ENCODE data around the gene THTPA. TPM values are rescaled to one million over a fixed set of nuclear protein-coding genes. Genes with fewer than 3 reads are reported as not detected.

The THTPA gene
- total and polyA plus RNA-seq, 9 of the 15 experiments (the other 6 are each of a cell fraction or from before 2014, with no cell fraction given) = 2.4 to 8.7 (median 5.2) TPM

DNA sequence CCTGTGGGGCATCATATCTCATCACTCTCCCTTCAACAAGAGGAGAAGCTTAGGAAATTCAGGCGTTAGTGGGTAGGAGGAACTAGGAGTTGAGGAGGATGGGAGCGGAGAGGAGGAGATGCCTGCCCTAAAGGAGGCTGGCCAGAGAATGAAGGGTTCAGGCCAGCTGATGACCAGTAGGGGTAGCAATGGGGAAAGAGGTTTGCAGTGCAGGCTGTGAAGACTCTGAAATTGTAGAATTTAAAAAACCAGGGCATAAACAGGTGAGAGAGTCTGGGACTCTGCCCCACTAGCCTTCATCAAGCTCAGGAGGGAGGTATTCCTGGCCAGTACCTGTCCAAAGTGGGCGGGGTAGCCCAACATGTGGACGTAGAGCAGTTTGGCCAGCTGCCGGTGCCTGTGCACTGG is 10.7 kb downstream of the THTPA start (continued):
- TF ChIP-seq, protein P1, sequence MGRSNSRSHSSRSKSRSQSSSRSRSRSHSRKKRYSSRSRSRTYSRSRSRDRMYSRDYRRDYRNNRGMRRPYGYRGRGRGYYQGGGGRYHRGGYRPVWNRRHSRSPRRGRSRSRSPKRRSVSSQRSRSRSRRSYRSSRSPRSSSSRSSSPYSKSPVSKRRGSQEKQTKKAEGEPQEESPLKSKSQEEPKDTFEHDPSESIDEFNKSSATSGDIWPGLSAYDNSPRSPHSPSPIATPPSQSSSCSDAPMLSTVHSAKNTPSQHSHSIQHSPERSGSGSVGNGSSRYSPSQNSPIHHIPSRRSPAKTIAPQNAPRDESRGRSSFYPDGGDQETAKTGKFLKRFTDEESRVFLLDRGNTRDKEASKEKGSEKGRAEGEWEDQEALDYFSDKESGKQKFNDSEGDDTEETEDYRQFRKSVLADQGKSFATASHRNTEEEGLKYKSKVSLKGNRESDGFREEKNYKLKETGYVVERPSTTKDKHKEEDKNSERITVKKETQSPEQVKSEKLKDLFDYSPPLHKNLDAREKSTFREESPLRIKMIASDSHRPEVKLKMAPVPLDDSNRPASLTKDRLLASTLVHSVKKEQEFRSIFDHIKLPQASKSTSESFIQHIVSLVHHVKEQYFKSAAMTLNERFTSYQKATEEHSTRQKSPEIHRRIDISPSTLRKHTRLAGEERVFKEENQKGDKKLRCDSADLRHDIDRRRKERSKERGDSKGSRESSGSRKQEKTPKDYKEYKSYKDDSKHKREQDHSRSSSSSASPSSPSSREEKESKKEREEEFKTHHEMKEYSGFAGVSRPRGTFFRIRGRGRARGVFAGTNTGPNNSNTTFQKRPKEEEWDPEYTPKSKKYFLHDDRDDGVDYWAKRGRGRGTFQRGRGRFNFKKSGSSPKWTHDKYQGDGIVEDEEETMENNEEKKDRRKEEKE (IDR thresholded peaks at IDR 0.05; ENCODE audit: borderline replicate concordance in 1 of 2, control insufficient read depth in 1 of 2, low read depth in 2 of 2, low read length in 1 of 2) = no peak
- TF ChIP-seq SOX6 (IDR thresholded peaks at IDR 0.05) = no peak

DNA sequence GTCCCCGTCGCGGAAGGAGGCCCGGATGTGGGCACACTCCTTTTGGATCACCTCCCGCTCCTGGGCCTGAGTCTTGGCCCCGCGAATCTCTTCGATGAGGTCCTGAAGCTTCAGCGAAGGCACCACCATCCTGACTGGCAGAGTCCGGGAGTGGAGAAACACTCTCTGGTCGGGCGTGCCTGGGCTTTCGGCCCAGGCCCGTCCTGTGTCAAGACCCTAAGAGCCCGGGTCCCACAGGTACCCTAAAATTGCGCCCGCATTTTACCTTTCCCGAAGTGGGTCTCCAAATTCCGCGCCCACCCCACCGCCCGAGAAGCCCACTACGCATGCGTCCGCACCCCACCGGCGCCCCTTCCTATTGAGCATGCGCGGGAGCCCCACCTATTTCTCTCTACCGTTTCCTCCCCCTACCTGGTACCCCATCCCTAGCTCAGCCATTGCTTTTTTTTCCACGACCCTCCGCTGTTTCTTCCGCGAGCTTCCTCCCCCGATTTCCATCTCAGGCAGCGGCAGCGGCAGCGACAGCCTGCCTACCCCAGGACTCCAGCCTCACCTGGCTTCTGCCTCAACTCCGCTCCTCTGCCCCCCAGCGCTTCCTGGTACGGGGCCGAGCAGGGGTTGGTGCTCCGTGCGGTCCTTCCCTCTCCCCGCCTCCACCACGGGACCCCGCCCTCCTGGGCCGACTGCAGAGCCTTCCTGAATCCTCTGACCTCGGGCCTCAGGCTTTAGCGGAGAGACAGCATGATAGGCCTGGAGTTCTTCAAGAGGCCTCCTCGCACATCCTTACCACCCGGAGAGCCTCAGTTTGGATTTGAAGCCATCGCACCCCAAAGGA is 11.3 kb downstream of the THTPA start, which contains the start of gene AP1G2:
TSS of gene AP1G2 (minus strand) at position 606 of the 835 bp plus-strand sequence. CDS start at position 129, 477 bp downstream.
- peak within 1 kb of the TSS; percentile 97 for H2AFZ ChIP-seq (ENCODE audit: low read depth, low read length)
- under 1% methylated on average over 32 of the region's 53 CpGs for WGBS (ENCODE audit: insufficient coverage, low coverage, missing lambda C conversion rate)
- no peaks in the 10 kb centered on the region for H3K9me1 ChIP-seq (ENCODE audit: control insufficient read depth, insufficient read depth, low read length)
- CTCF ChIA-PET (ENCODE audit: low intra/inter-chr PET ratio) = no interaction called here
- no peaks in the 10 kb centered on the region for H4K20me1 ChIP-seq (replicated peaks; ENCODE audit: control insufficient read depth, insufficient read depth, low read length)
- POLR2A ChIA-PET = interaction anchor here (0.6 to 1.1 kb wide), 2 partner anchors 90 to 169 kb away, joined by 3 read pairs; no protein-coding TSS in a partner anchor
- H3K4me3 ChIP-seq = peak within 1 kb of the TSS; percentile 71
- peak within 1 kb of the TSS; percentile 72 to 91 for H3K9ac ChIP-seq (ENCODE audit: insufficient read depth in 1 of 2, low read depth in 2 of 2, low read length in 2 of 2)
- peaks cover 10% of the 10 kb centered on the region; the same call in 2 of the 3 replicates for H3K79me2 ChIP-seq (ENCODE audit: control insufficient read depth, insufficient read depth, low read length)
- DNase-seq (ENCODE audit: extremely low read depth in 1 of 4, low spot score in 3 of 4) (peak; percentile 89 to 93 (median 90)), ATAC-seq (peak; percentile 97), FAIRE-seq (peak; percentile 88)
- peak within 1 kb of the TSS; percentile 48 for H3K27ac ChIP-seq (ENCODE audit: extremely low read depth, low read depth, low read length)
- in situ Hi-C loops (cut with MboI) = loop anchor here (10.0 kb wide), 1 partner anchor 303 kb away; no protein-coding TSS in a partner anchor
- peaks cover 31% of the 10 kb centered on the region; the same call in 2 of the 3 replicates for H3K36me3 ChIP-seq (ENCODE audit: control insufficient read depth, insufficient read depth, low read length)
- peaks cover 12 to 36% of the 10 kb centered on the region in 2 experiments; a peak in 4 of 5 replicates for H3K4me1 ChIP-seq (replicated peaks in 1 of 2; ENCODE audit: control insufficient read depth in 2 of 2, insufficient read depth in 2 of 2, low read length in 2 of 2)
- H3K4me2 ChIP-seq (ENCODE audit: insufficient read depth, low read length) = peak within 1 kb of the TSS; percentile 88
- no peaks in the 10 kb centered on the region for H3K27me3 ChIP-seq (ENCODE audit: control insufficient read depth in 2 of 2, insufficient read depth in 2 of 2, low read length in 2 of 2)
- no peaks in the 10 kb centered on the region; the same call in 1 of the 2 replicates for H3K9me3 ChIP-seq (replicated peaks; ENCODE audit: control insufficient read depth, insufficient read depth, low read depth, low read length)
- intact Hi-C loops (cut with micrococcal nuclease) = no loop called here
- TSS peak; percentile 75 for BruUV-seq (replicated peaks)
- TF ChIP-seq, protein P2, sequence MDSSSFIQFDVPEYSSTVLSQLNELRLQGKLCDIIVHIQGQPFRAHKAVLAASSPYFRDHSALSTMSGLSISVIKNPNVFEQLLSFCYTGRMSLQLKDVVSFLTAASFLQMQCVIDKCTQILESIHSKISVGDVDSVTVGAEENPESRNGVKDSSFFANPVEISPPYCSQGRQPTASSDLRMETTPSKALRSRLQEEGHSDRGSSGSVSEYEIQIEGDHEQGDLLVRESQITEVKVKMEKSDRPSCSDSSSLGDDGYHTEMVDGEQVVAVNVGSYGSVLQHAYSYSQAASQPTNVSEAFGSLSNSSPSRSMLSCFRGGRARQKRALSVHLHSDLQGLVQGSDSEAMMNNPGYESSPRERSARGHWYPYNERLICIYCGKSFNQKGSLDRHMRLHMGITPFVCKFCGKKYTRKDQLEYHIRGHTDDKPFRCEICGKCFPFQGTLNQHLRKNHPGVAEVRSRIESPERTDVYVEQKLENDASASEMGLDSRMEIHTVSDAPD (CRISPR knock-in tag; IDR thresholded peaks at IDR 0.05) = no peak
- no peak for TF ChIP-seq SAP30 (IDR thresholded peaks at IDR 0.05; ENCODE audit: borderline replicate concordance, insufficient read depth, low read depth, low read length, poor library complexity, severe bottlenecking)
- no peak for TF ChIP-seq NONO (IDR thresholded peaks at IDR 0.05; ENCODE audit: low read depth in 2 of 2, low read length in 1 of 2)
- no peak for TF ChIP-seq MEF2A (IDR thresholded peaks at IDR 0.05; ENCODE audit: control insufficient read depth, low read depth, low read length)
- TF ChIP-seq, protein P3, sequence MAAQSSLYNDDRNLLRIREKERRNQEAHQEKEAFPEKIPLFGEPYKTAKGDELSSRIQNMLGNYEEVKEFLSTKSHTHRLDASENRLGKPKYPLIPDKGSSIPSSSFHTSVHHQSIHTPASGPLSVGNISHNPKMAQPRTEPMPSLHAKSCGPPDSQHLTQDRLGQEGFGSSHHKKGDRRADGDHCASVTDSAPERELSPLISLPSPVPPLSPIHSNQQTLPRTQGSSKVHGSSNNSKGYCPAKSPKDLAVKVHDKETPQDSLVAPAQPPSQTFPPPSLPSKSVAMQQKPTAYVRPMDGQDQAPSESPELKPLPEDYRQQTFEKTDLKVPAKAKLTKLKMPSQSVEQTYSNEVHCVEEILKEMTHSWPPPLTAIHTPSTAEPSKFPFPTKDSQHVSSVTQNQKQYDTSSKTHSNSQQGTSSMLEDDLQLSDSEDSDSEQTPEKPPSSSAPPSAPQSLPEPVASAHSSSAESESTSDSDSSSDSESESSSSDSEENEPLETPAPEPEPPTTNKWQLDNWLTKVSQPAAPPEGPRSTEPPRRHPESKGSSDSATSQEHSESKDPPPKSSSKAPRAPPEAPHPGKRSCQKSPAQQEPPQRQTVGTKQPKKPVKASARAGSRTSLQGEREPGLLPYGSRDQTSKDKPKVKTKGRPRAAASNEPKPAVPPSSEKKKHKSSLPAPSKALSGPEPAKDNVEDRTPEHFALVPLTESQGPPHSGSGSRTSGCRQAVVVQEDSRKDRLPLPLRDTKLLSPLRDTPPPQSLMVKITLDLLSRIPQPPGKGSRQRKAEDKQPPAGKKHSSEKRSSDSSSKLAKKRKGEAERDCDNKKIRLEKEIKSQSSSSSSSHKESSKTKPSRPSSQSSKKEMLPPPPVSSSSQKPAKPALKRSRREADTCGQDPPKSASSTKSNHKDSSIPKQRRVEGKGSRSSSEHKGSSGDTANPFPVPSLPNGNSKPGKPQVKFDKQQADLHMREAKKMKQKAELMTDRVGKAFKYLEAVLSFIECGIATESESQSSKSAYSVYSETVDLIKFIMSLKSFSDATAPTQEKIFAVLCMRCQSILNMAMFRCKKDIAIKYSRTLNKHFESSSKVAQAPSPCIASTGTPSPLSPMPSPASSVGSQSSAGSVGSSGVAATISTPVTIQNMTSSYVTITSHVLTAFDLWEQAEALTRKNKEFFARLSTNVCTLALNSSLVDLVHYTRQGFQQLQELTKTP (IDR thresholded peaks at IDR 0.05; ENCODE audit: low read depth in 1 of 2, partially characterized antibody in 2 of 2) = no peak
